Measurements from ENCODE around the gene GPC3.
"Not testable (repeated sequence)": the region's sequence is repeated elsewhere in the genome, so short reads cannot be mapped to it uniquely, and the experiment has no call there.

GPC3 gene

GRCh38 chrX:133534172-133534571, 451.2 kb downstream of the GPC3 start:
- no peak for TF ChIP-seq CTCF (IDR thresholded peaks at IDR 0.05; ENCODE audit: low read depth, low read length)
- no peak for DNase-seq (ENCODE audit: extremely low read depth, low read depth)

- TF ChIP-seq CTCF (IDR thresholded peaks at IDR 0.05; ENCODE audit: low read depth, low read length) = no peak
- DNase-seq (ENCODE audit: extremely low read depth, low read depth) = no peak
Measured at GRCh38 chrX:133533249-133533648, 452.1 kb downstream of the GPC3 start.

- TF ChIP-seq CTCF (IDR thresholded peaks at IDR 0.05; ENCODE audit: low read depth, low read length) = no peak
- no peak for DNase-seq (ENCODE audit: extremely low read depth, low read depth)
Measured at GRCh38 chrX:133530960-133531359, 454.4 kb downstream of the GPC3 start.

GRCh38 chrX:133529578-133529977, 455.8 kb downstream of the GPC3 start:
- no peak for TF ChIP-seq CTCF (IDR thresholded peaks at IDR 0.05; ENCODE audit: low read depth, low read length)
- no peak for DNase-seq (ENCODE audit: extremely low read depth, low read depth)

- DNase-seq (ENCODE audit: extremely low read depth, low read depth) = no peak
- TF ChIP-seq CTCF (IDR thresholded peaks at IDR 0.05; ENCODE audit: low read depth, low read length) = no peak
Measured at GRCh38 chrX:133527825-133528224, 457.6 kb downstream of the GPC3 start.

- no peak for TF ChIP-seq CTCF (IDR thresholded peaks at IDR 0.05; ENCODE audit: low read depth, low read length)
- DNase-seq (ENCODE audit: extremely low read depth, low read depth) = no peak
Measured at GRCh38 chrX:133527415-133527814, 458.0 kb downstream of the GPC3 start.

- not testable (repeated sequence) for DNase-seq (ENCODE audit: extremely low read depth, low read depth)
Measured at GRCh38 chrX:133526773-133527172, 458.6 kb downstream of the GPC3 start.

- no peak for TF ChIP-seq CTCF (IDR thresholded peaks at IDR 0.05; ENCODE audit: low read depth, low read length)
Measured at GRCh38 chrX:133523526-133523925, 461.9 kb downstream of the GPC3 start.

More at GRCh38 chrX:133523526-133523925, 461.9 kb downstream of the GPC3 start:
- no peak for DNase-seq (ENCODE audit: extremely low read depth, low read depth)

Measured in AG09319 (cell line).